Ishikawa (cell line): ENCODE results near the gene CDC42BPA.

Experiments
- CEBPB ChIP-seq: IDR thresholded peaks from 2 replicates; pipeline ENCODE4 v1.6.1; 2012
- CREB1 ChIP-seq: IDR thresholded peaks from 2 replicates; pipeline ENCODE4 v1.6.1; 2012; ENCODE audit warnings: low read depth
- FOXM1 ChIP-seq: IDR thresholded peaks from 2 replicates; pipeline ENCODE4 v1.6.1; 2012; ENCODE audit warnings: low read depth, borderline replicate concordance
- MAX ChIP-seq: IDR thresholded peaks from 2 replicates; pipeline ENCODE4 v1.6.1; 2012
- RAD21 ChIP-seq: IDR thresholded peaks from 2 replicates; pipeline ENCODE4 v1.6.1; 2012; ENCODE audit warnings: low read depth
- USF1 ChIP-seq: IDR thresholded peaks from 2 replicates; pipeline ENCODE4 v1.6.1; 2012
- TF ChIP-seq, protein P1 (sequence below): IDR thresholded peaks from 2 replicates; pipeline ENCODE4 v1.6.1; 2012; ENCODE audit warnings: low read depth, mild to moderate bottlenecking

DNA sequence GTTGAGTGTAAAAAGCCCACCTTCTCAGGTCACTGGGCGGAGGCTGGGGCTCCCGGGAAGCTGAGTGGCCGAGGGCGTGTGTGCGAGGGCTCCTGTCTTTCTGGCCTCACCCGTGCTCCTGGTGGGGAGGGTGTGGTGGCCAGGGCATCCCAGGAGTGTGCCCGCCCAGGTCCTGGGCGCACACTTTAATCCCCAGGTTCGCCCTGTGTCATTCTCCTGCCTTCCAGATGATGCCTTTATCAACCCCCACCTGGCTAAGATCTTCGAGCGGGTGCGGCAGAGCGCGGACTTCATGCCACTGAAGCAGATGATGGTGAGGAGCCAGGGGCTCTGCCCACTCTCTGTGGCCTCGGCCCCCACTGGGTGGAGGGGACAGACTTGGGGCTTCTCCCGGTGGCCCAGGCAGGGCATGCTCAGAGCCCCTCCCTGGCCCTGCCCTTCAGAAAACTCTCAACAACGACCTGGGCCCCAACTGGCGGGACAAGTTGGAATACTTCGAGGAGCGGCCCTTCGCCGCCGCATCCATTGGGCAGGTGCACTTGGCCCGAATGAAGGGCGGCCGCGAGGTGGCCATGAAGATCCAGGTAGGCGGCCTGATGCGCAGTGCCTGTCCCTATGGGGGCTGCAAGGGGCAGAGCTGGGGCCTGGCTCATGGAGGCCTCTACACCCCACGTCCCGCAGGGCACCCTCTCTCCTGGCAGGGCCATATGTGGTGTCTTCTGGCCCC lies 335.7 kb downstream of the CDC42BPA start:
- TF ChIP-seq CEBPB = no peak
- no peak for TF ChIP-seq MAX
- TF ChIP-seq, protein P1, sequence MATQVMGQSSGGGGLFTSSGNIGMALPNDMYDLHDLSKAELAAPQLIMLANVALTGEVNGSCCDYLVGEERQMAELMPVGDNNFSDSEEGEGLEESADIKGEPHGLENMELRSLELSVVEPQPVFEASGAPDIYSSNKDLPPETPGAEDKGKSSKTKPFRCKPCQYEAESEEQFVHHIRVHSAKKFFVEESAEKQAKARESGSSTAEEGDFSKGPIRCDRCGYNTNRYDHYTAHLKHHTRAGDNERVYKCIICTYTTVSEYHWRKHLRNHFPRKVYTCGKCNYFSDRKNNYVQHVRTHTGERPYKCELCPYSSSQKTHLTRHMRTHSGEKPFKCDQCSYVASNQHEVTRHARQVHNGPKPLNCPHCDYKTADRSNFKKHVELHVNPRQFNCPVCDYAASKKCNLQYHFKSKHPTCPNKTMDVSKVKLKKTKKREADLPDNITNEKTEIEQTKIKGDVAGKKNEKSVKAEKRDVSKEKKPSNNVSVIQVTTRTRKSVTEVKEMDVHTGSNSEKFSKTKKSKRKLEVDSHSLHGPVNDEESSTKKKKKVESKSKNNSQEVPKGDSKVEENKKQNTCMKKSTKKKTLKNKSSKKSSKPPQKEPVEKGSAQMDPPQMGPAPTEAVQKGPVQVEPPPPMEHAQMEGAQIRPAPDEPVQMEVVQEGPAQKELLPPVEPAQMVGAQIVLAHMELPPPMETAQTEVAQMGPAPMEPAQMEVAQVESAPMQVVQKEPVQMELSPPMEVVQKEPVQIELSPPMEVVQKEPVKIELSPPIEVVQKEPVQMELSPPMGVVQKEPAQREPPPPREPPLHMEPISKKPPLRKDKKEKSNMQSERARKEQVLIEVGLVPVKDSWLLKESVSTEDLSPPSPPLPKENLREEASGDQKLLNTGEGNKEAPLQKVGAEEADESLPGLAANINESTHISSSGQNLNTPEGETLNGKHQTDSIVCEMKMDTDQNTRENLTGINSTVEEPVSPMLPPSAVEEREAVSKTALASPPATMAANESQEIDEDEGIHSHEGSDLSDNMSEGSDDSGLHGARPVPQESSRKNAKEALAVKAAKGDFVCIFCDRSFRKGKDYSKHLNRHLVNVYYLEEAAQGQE = no peak
- TF ChIP-seq CREB1 = no peak
- no peak for TF ChIP-seq USF1
- TF ChIP-seq FOXM1 = no peak
- no peak for TF ChIP-seq RAD21
